ENCODE data around the gene HMOX1. TPM values are rescaled to one million over a fixed set of nuclear protein-coding genes. Genes with fewer than 3 reads are reported as not detected.

The HMOX1 gene
- total and polyA plus RNA-seq, 4 donors = 8.6 to 16.5 (median 14.4) TPM

- H3K4me1 ChIP-seq (ENCODE audit: control insufficient read depth, insufficient read depth, low read length) = no peaks in the 10 kb centered on the region
- DNase-seq (ENCODE audit: low read depth in 4 of 6, low spot score in 6 of 6) = no peak
- H3K27me3 ChIP-seq (ENCODE audit: control insufficient read depth, insufficient read depth, low read length) = no peaks in the 10 kb centered on the region
- no peak overlapping the region for H3K27ac ChIP-seq (ENCODE audit: low read depth, low read length)
- peaks cover 91% of the 10 kb centered on the region for H3K36me3 ChIP-seq (ENCODE audit: control insufficient read depth, insufficient read depth, low read length)
- no peak overlapping the region for H3K4me3 ChIP-seq (ENCODE audit: low read depth, low read length)
- no peaks in the 10 kb centered on the region for H3K9me3 ChIP-seq (ENCODE audit: control insufficient read depth, insufficient read depth, low read length)
- 96% methylated on average over 7 of the region's 7 CpGs for WGBS (ENCODE audit: insufficient coverage)
These were observed 30.2 kb downstream of the HMOX1 start for GRCh38 chr22:35411102-35411501.

DNA sequence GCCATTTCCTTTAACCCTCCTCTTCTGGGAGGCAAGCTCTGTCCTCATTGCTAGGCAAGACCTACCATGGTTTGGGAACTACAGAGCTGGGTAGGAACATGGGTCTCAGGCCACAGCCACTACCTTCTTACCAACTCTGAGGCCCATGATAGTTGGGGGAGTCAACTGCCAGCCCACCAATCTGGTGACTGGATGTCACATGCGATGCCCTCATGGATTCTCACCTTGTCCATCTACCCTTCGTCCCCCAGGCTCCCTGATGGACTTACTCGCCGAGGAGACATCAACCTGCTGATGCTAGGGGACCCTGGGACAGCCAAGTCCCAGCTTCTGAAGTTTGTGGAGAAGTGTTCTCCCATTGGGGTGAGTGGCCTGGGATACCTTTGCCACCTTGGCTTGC, 32.7 kb downstream of the HMOX1 start:
- no peak for DNase-seq (ENCODE audit: low read depth in 4 of 6, low spot score in 6 of 6)
- no peaks in the 10 kb centered on the region for H3K27me3 ChIP-seq (ENCODE audit: control insufficient read depth, insufficient read depth, low read length)

DNA sequence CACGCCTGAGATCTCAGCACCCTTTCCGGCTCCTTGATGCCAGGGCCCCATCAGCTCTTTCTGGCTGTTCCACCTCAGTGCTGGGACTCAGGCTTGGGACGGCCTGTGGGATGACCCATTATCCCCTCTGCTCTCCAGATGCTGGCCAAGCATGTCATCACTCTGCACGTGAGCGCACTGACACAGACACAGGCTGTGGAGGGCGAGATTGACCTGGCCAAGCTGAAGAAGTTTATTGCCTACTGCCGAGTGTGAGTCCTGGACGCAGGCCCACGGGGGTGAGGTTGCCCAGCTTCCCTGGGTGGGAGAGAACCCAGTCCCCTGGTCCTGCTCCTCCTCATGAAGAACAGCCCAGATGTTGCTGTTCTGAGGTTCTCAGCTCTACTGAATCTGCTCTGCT, 36.7 kb downstream of the HMOX1 start:
- Histone ChIP-seq H3K36me3 (ENCODE audit: control insufficient read depth, insufficient read depth, low read length) (peaks cover 80% of the 10 kb centered on the region), H3K27ac (ENCODE audit: low read depth, low read length) (no peak overlapping the region), H3K9me3 (ENCODE audit: control insufficient read depth, insufficient read depth, low read length) (no peaks in the 10 kb centered on the region), H3K4me3 (ENCODE audit: low read depth, low read length) (no peak overlapping the region), H3K4me1 (ENCODE audit: control insufficient read depth, insufficient read depth, low read length) (no peaks in the 10 kb centered on the region), H3K27me3 (ENCODE audit: control insufficient read depth, insufficient read depth, low read length) (no peaks in the 10 kb centered on the region)
- WGBS (ENCODE audit: insufficient coverage) = 92% methylated on average over 9 of the region's 9 CpGs
- no peak for DNase-seq (ENCODE audit: low read depth in 4 of 6, low spot score in 6 of 6)

More for the DNA sequence above, 32.7 kb downstream of the HMOX1 start:
- Histone ChIP-seq H3K27ac (ENCODE audit: low read depth, low read length) (no peak overlapping the region), H3K4me3 (ENCODE audit: low read depth, low read length) (no peak overlapping the region), H3K4me1 (ENCODE audit: control insufficient read depth, insufficient read depth, low read length) (no peaks in the 10 kb centered on the region), H3K36me3 (ENCODE audit: control insufficient read depth, insufficient read depth, low read length) (peaks cover 85% of the 10 kb centered on the region), H3K9me3 (ENCODE audit: control insufficient read depth, insufficient read depth, low read length) (no peaks in the 10 kb centered on the region)
- WGBS (ENCODE audit: insufficient coverage) = 100% methylated on average over 2 of the region's 4 CpGs

DNA sequence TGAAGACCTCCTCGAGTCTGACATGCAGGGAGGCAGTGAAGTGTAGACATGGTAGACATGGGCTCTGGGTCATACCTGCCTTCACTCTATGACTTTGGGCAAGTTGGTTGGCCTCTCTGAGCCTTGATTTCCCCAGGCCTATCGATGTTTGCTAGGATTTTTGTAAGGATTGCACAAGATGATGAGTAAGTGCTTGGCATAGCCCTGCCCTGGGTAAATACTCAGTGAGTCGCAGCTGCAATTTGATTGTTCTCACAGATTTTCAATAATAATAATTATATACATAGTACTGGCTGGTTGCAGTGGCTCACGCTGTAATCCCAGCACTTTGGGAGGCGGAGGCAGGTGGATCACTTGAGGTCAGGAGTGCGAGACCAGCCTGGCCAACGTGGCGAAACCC, 37.2 kb downstream of the HMOX1 start:
- no peak for DNase-seq (ENCODE audit: low read depth in 4 of 6, low spot score in 6 of 6)
- H3K4me1 ChIP-seq (ENCODE audit: control insufficient read depth, insufficient read depth, low read length) = no peaks in the 10 kb centered on the region
- peaks cover 80% of the 10 kb centered on the region for H3K36me3 ChIP-seq (ENCODE audit: control insufficient read depth, insufficient read depth, low read length)
- no peak overlapping the region for H3K4me3 ChIP-seq (ENCODE audit: low read depth, low read length)
- H3K27ac ChIP-seq (ENCODE audit: low read depth, low read length) = no peak overlapping the region
- no peaks in the 10 kb centered on the region for H3K9me3 ChIP-seq (ENCODE audit: control insufficient read depth, insufficient read depth, low read length)
- 93% methylated on average over 3 of the region's 8 CpGs for WGBS (ENCODE audit: insufficient coverage)
- no peaks in the 10 kb centered on the region for H3K27me3 ChIP-seq (ENCODE audit: control insufficient read depth, insufficient read depth, low read length)

GRCh38 chr22:35418731-35419130, 37.8 kb downstream of the HMOX1 start:
- no peak overlapping the region for H3K4me3 ChIP-seq (ENCODE audit: low read depth, low read length)
- H3K9me3 ChIP-seq (ENCODE audit: control insufficient read depth, insufficient read depth, low read length) = no peaks in the 10 kb centered on the region
- WGBS (ENCODE audit: insufficient coverage) = 100% methylated on average over 3 of the region's 3 CpGs
- H3K27ac ChIP-seq (ENCODE audit: low read depth, low read length) = no peak overlapping the region
- H3K36me3 ChIP-seq (ENCODE audit: control insufficient read depth, insufficient read depth, low read length) = peaks cover 79% of the 10 kb centered on the region
- H3K27me3 ChIP-seq (ENCODE audit: control insufficient read depth, insufficient read depth, low read length) = no peaks in the 10 kb centered on the region
- no peaks in the 10 kb centered on the region for H3K4me1 ChIP-seq (ENCODE audit: control insufficient read depth, insufficient read depth, low read length)
- DNase-seq (ENCODE audit: low read depth in 4 of 6, low spot score in 6 of 6) = no peak

GRCh38 chr22:35419756-35420155, 38.9 kb downstream of the HMOX1 start:
- Histone ChIP-seq H3K27me3 (ENCODE audit: control insufficient read depth, insufficient read depth, low read length) (no peaks in the 10 kb centered on the region), H3K9me3 (ENCODE audit: control insufficient read depth, insufficient read depth, low read length) (no peaks in the 10 kb centered on the region), H3K4me3 (ENCODE audit: low read depth, low read length) (no peak overlapping the region), H3K27ac (ENCODE audit: low read depth, low read length) (no peak overlapping the region), H3K36me3 (ENCODE audit: control insufficient read depth, insufficient read depth, low read length) (peaks cover 78% of the 10 kb centered on the region), H3K4me1 (ENCODE audit: control insufficient read depth, insufficient read depth, low read length) (no peaks in the 10 kb centered on the region)
- 86% methylated on average over 10 of the region's 10 CpGs for WGBS (ENCODE audit: insufficient coverage)
- DNase-seq (ENCODE audit: low read depth in 4 of 6, low spot score in 6 of 6) = no peak

GRCh38 chr22:35421121-35421520, 40.2 kb downstream of the HMOX1 start:
- Histone ChIP-seq H3K27ac (ENCODE audit: low read depth, low read length) (no peak overlapping the region), H3K27me3 (ENCODE audit: control insufficient read depth, insufficient read depth, low read length) (no peaks in the 10 kb centered on the region), H3K9me3 (ENCODE audit: control insufficient read depth, insufficient read depth, low read length) (no peaks in the 10 kb centered on the region), H3K4me1 (ENCODE audit: control insufficient read depth, insufficient read depth, low read length) (peaks cover 2% of the 10 kb centered on the region), H3K4me3 (ENCODE audit: low read depth, low read length) (no peak overlapping the region), H3K36me3 (ENCODE audit: control insufficient read depth, insufficient read depth, low read length) (peaks cover 73% of the 10 kb centered on the region)
- 88% methylated on average over 12 of the region's 12 CpGs for WGBS (ENCODE audit: insufficient coverage)
- DNase-seq (ENCODE audit: low read depth in 4 of 6, low spot score in 6 of 6) = no peak

DNA sequence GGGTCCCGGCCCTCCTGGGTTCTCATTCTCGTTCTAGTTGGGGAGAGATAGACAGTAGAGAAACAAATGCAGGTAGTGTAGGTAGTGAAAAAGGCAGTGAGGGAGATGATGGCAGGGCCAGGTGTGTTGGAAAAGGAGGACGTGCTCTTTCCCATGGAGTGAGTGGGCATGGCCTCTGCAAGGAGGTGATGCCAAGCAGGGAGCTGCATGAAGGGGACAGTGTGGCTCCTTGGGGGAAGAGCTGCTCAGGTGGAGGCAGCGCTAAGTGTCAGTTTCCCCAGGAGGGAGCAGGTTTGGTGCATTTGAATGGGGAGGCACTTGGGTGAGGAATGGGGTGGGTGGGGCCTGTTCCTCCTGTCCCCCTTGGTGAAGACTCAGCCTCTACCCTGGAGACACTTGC, 41.2 kb downstream of the HMOX1 start:
- 98% methylated on average over 4 of the region's 4 CpGs for WGBS (ENCODE audit: insufficient coverage)
- no peak for DNase-seq (ENCODE audit: low read depth in 4 of 6, low spot score in 6 of 6)
- Histone ChIP-seq H3K36me3 (ENCODE audit: control insufficient read depth, insufficient read depth, low read length) (peaks cover 68% of the 10 kb centered on the region), H3K27ac (ENCODE audit: low read depth, low read length) (no peak overlapping the region), H3K9me3 (ENCODE audit: control insufficient read depth, insufficient read depth, low read length) (no peaks in the 10 kb centered on the region), H3K4me1 (ENCODE audit: control insufficient read depth, insufficient read depth, low read length) (peaks cover 3% of the 10 kb centered on the region), H3K27me3 (ENCODE audit: control insufficient read depth, insufficient read depth, low read length) (no peaks in the 10 kb centered on the region), H3K4me3 (ENCODE audit: low read depth, low read length) (no peak overlapping the region)

- WGBS (ENCODE audit: insufficient coverage) = 96% methylated on average over 9 of the region's 9 CpGs
- Histone ChIP-seq H3K9me3 (ENCODE audit: control insufficient read depth, insufficient read depth, low read length) (no peaks in the 10 kb centered on the region), H3K4me1 (ENCODE audit: control insufficient read depth, insufficient read depth, low read length) (peaks cover 3% of the 10 kb centered on the region), H3K27me3 (ENCODE audit: control insufficient read depth, insufficient read depth, low read length) (no peaks in the 10 kb centered on the region), H3K27ac (ENCODE audit: low read depth, low read length) (no peak overlapping the region), H3K4me3 (ENCODE audit: low read depth, low read length) (no peak overlapping the region), H3K36me3 (ENCODE audit: control insufficient read depth, insufficient read depth, low read length) (peaks cover 62% of the 10 kb centered on the region)
- no peak for DNase-seq (ENCODE audit: low read depth in 4 of 6, low spot score in 6 of 6)
These were observed 42.0 kb downstream of the HMOX1 start for GRCh38 chr22:35422936-35423335.

GRCh38 chr22:35424081-35424480, 43.2 kb downstream of the HMOX1 start:
- no peak overlapping the region for H3K4me3 ChIP-seq (ENCODE audit: low read depth, low read length)

More at GRCh38 chr22:35424081-35424480, 43.2 kb downstream of the HMOX1 start:
- peaks cover 3% of the 10 kb centered on the region for H3K4me1 ChIP-seq (ENCODE audit: control insufficient read depth, insufficient read depth, low read length)
- no peaks in the 10 kb centered on the region for H3K9me3 ChIP-seq (ENCODE audit: control insufficient read depth, insufficient read depth, low read length)
- peaks cover 55% of the 10 kb centered on the region for H3K36me3 ChIP-seq (ENCODE audit: control insufficient read depth, insufficient read depth, low read length)
- no peak overlapping the region for H3K27ac ChIP-seq (ENCODE audit: low read depth, low read length)
- DNase-seq (ENCODE audit: low read depth in 4 of 6, low spot score in 6 of 6) = no peak
- H3K27me3 ChIP-seq (ENCODE audit: control insufficient read depth, insufficient read depth, low read length) = no peaks in the 10 kb centered on the region
- WGBS (ENCODE audit: insufficient coverage) = 97% methylated on average over 26 of the region's 26 CpGs
